SU-DHL-6 (cell line): ENCODE measurements around the gene FAM163A.

Source experiments
- CTCF ChIP-seq: fragments of 200-600 bp; sonication (generic); IDR thresholded peaks from one replicate; pipeline ENCODE4 v1.5.1; 2017; ENCODE audit warnings: antibody characterized with exemption, mild to moderate bottlenecking, low read length, moderate library complexity; ENCODE audit not compliant: insufficient read depth, poor library complexity, severe bottlenecking
- EZH2phosphoT487 ChIP-seq: fragments of 200-600 bp; sonication (generic), shearing (Covaris generic); conservative IDR thresholded peaks from 2 replicates; pipeline ENCODE4 v1.6.1; 2018; ENCODE audit warnings: mild to moderate bottlenecking, antibody characterized with exemption, low read length, moderate library complexity, mixed read lengths

DNA sequence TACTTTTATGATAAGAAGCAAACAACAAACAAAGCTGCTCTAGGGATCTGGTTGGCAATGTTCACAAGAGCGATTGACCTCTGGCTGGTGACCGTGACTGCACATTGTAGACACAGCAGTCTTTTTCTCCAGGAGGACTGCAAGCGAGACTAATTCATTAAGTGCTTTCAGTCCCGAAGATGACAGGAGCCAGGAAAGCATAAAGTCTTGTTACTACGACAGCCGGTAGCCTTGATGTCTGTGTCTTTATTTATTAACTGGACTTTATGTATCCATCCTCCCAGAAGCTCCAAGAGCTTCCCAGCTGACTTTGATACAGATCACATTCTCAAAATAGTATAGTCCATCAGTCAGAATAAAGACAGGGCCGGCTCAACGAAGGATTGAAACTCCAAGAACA is 18.2 kb downstream of the FAM163A start:
- TF ChIP-seq CTCF (no peak), EZH2phosphoT487 (no peak)
